HG03521 (cell line): Measurements from ENCODE around the gene APCDD1.
"Not testable (repeated sequence)": the region's sequence is repeated elsewhere in the genome, so short reads cannot be mapped to it uniquely, and the experiment has no call there.

Experiments used
- ATAC-seq: cut with Tn5 transposase; IDR thresholded peaks from one replicate; pipeline ENCODE4 v1.9.1; 2021; ENCODE audit warnings: mild to moderate bottlenecking, moderate library complexity; ENCODE audit not compliant: unreplicated experiment

The APCDD1 gene

GRCh38 chr18:10461989-10462388, 7.6 kb downstream of the APCDD1 start:
- ATAC-seq = no peak

GRCh38 chr18:10462597-10462996, 8.2 kb downstream of the APCDD1 start:
- ATAC-seq = no peak

- no peak for ATAC-seq
Observed at GRCh38 chr18:10463096-10463495, 8.7 kb downstream of the APCDD1 start.

GRCh38 chr18:10463741-10464140, 9.3 kb downstream of the APCDD1 start:
- no peak for ATAC-seq

GRCh38 chr18:10464161-10464648, 9.8 kb downstream of the APCDD1 start:
- not testable (repeated sequence) for ATAC-seq

- ATAC-seq = no peak
Observed at GRCh38 chr18:10465174-10465939, 10.9 kb downstream of the APCDD1 start.

GRCh38 chr18:10470429-10470828, 16.0 kb downstream of the APCDD1 start:
- no peak for ATAC-seq

- no peak for ATAC-seq
Observed at GRCh38 chr18:10471574-10471973, 17.1 kb downstream of the APCDD1 start.

- ATAC-seq = no peak
Observed at GRCh38 chr18:10473132-10473531, 18.7 kb downstream of the APCDD1 start.

- no peak for ATAC-seq
Observed at GRCh38 chr18:10474309-10474708, 19.9 kb downstream of the APCDD1 start.

- ATAC-seq = no peak
Observed at GRCh38 chr18:10475276-10475653, 20.8 kb downstream of the APCDD1 start.

- ATAC-seq = no peak
Observed at GRCh38 chr18:10475654-10476291, 21.3 kb downstream of the APCDD1 start.

- no peak for ATAC-seq
Observed at GRCh38 chr18:10476338-10476791, 21.9 kb downstream of the APCDD1 start.

GRCh38 chr18:10477121-10477862, 22.9 kb downstream of the APCDD1 start:
- ATAC-seq = no peak

GRCh38 chr18:10477863-10478260, 23.4 kb downstream of the APCDD1 start:
- no peak for ATAC-seq

- ATAC-seq = no peak
Observed at GRCh38 chr18:10481831-10482230, 27.4 kb downstream of the APCDD1 start.

GRCh38 chr18:10482363-10482984, 28.0 kb downstream of the APCDD1 start:
- no peak for ATAC-seq

- peak; percentile 63 for ATAC-seq
Observed at GRCh38 chr18:10482985-10483949, 28.8 kb downstream of the APCDD1 start.

GRCh38 chr18:10485475-10485874, 31.0 kb downstream of the APCDD1 start:
- no peak for ATAC-seq

GRCh38 chr18:10486362-10486761, 31.9 kb downstream of the APCDD1 start:
- ATAC-seq = no peak
